HepG2 (cell line): Measurements from ENCODE around the gene NMNAT3. TPM values are rescaled to one million over a fixed set of nuclear protein-coding genes. Genes with fewer than 3 reads are reported as not detected.

Experiments used
- ATAC-seq: fragments of 200-7000 bp; cut with Tn5 transposase; 3 replicates; pipeline ENCODE4 v1.9.1; 2020; ENCODE audit warnings: mild to moderate bottlenecking, moderate library complexity
- BruUV-seq: library from RNA; stranded (reverse); fragments of 400-500 nt; replicated peaks from 2 replicates; lab custom pipeline; 2021; lab: Mats Ljungman, UMichigan
- CTCF ChIA-PET: fragments of 300-600 bp; formaldehyde crosslinking; extraction: SDS; loops from one replicate; lab custom pipeline; 2021; ENCODE audit warnings: low total read pairs, inconsistent platforms, low intra/inter-chr PET ratio; lab: Yijun Ruan, JAX
- POLR2A ChIA-PET: fragments of 350-600 bp; sonication (Branson Sonifier 250); formaldehyde crosslinking; loops from one replicate; lab custom pipeline; 2020; ENCODE audit warnings: antibody characterized with exemption, inconsistent platforms; lab: Yijun Ruan, JAX
- DNase-seq: peaks from one replicate; pipeline ENCODE4 v3.0.0-alpha.2; 2015; ENCODE audit warnings: low spot score
- FAIRE-seq: peaks from 3 replicates; lab custom pipeline; 2011; peaks lifted over from hg19 to GRCh38; lab: Jason Lieb, UNC
- H2AFZ ChIP-seq: one replicate; pipeline ENCODE4 v1.6.1; 2011; ENCODE audit warnings: low read length, inconsistent platforms
- H3K27ac ChIP-seq: fragments of 300-600 bp; 3 replicates; pipeline ENCODE4 v1.8.0; 2011; ENCODE audit warnings: mixed run types, mild to moderate bottlenecking, mixed read lengths, low read length, inconsistent platforms; ENCODE audit not compliant: insufficient read depth; ENCODE audit errors: extremely low read length
- H3K27me3 ChIP-seq, 2 experiments: fragments of 200-600 bp in 1 of 2; 2 replicates in 1 of 2; 3 replicates in 1 of 2; pipeline versions ENCODE4 v1.6.0 to v1.8.0; 2011; ENCODE audit warnings: low read length in 2 of 2, mild to moderate bottlenecking in 2 of 2, moderate library complexity in 2 of 2, inconsistent platforms in 1 of 2; ENCODE audit not compliant: insufficient read depth in 2 of 2, control insufficient read depth in 1 of 2
- H3K36me3 ChIP-seq, 2 experiments: fragments of 200-600 bp in 1 of 2; replicated peaks in 1 of 2; 2 replicates in 1 of 2; 3 replicates in 1 of 2; pipeline versions ENCODE4 v1.5.1 to v1.8.0; 2011; ENCODE audit warnings: low read length in 2 of 2, inconsistent platforms in 1 of 2; ENCODE audit not compliant: insufficient read depth in 2 of 2, control insufficient read depth in 1 of 2
- H3K4me1 ChIP-seq: 2 replicates; pipeline ENCODE4 v1.5.1; 2012; ENCODE audit warnings: low read length, inconsistent platforms; ENCODE audit not compliant: insufficient read depth
- H3K4me2 ChIP-seq: 2 replicates; pipeline ENCODE4 v1.6.0; 2011; ENCODE audit warnings: low read depth, low read length, inconsistent platforms
- H3K4me3 ChIP-seq, 3 experiments: fragments of 200-600 bp in 1 of 3; sonication (generic), shearing (Covaris generic) in 1 of 3; replicated peaks in 1 of 3; 2 replicates each; pipeline ENCODE4 v1.5.1; 2011 to 2016; ENCODE audit warnings: low read length in 3 of 3, inconsistent platforms in 2 of 3, low read depth in 2 of 3, mild to moderate bottlenecking in 2 of 3, control low read depth in 1 of 3, mixed read lengths in 1 of 3; ENCODE audit not compliant: insufficient read depth in 1 of 3
- H3K79me2 ChIP-seq: one replicate; pipeline ENCODE4 v1.6.1; 2011; ENCODE audit warnings: low read length, inconsistent platforms; ENCODE audit not compliant: insufficient read depth
- H3K9ac ChIP-seq: 2 replicates; pipeline ENCODE4 v1.6.0; 2011; ENCODE audit warnings: mild to moderate bottlenecking, low read depth, low read length, inconsistent platforms; ENCODE audit not compliant: insufficient read depth
- H3K9me3 ChIP-seq: 2 replicates; pipeline ENCODE4 v1.5.1; 2012; ENCODE audit warnings: mild to moderate bottlenecking, low read length
- H4K20me1 ChIP-seq: 2 replicates; pipeline ENCODE4 v1.6.0; 2011; ENCODE audit warnings: inconsistent platforms, mild to moderate bottlenecking, low read length, moderate library complexity; ENCODE audit not compliant: insufficient read depth
- ATM ChIP-seq: fragments of 450-650 bp; IDR thresholded peaks from 2 replicates; pipeline ENCODE4 v1.7.1; 2017; ENCODE audit warnings: mild to moderate bottlenecking, borderline replicate concordance
- RXRA ChIP-seq: sonication (generic); formaldehyde crosslinking; IDR thresholded peaks from 2 replicates; pipeline ENCODE4 v1.5.1; 2020; ENCODE audit warnings: missing genetic modification reagents
- SMAD1 ChIP-seq: sonication (generic); formaldehyde crosslinking; IDR thresholded peaks from 2 replicates; pipeline ENCODE4 v1.4.0; 2020; ENCODE audit warnings: missing genetic modification reagents, low read depth, mild to moderate bottlenecking, borderline replicate concordance
- SRSF4 ChIP-seq: fragments of 200-400 bp; formaldehyde crosslinking; IDR thresholded peaks from one replicate; pipeline ENCODE4 v1.6.1; 2018; ENCODE audit warnings: mild to moderate bottlenecking, low read depth, low read length, moderate library complexity; ENCODE audit not compliant: poor library complexity, severe bottlenecking
- ZBTB7A ChIP-seq: sonication (generic); formaldehyde crosslinking; IDR thresholded peaks from 2 replicates; pipeline ENCODE4 v1.8.0; 2022; ENCODE audit warnings: mild to moderate bottlenecking, missing genetic modification reagents
- ZNF20 ChIP-seq: sonication (generic); formaldehyde crosslinking; IDR thresholded peaks from 2 replicates; pipeline ENCODE4 v1.4.0; 2020; ENCODE audit warnings: mild to moderate bottlenecking, moderate library complexity, missing genetic modification reagents
- WGBS: methylation state at CpG from one replicate; pipeline ENCODE4 v1.1.6; 2017; ENCODE audit warnings: low lambda C conversion rate; 5-methylcytosine and 5-hydroxymethylcytosine counted together
- in situ Hi-C: cut with HindIII; loops from 2 replicates; pipeline ENCODE4 v1.10.0; 2017; ENCODE audit warnings: low pct_unique_long_range_greater_than_20kb; ENCODE audit not compliant: extremely low pct_ligation_motif_present
- intact Hi-C: fragments of 100-400 bp; cut with micrococcal nuclease; formaldehyde crosslinking; loops from one replicate; pipeline ENCODE4 v1.10.0; 2022; ENCODE audit not compliant: unreplicated experiment
- polyA plus RNA-seq, 8 experiments: library from polyadenylated mRNA; depleted of rRNA in 3 of 8; stranded (reverse) in 7 of 8; unstranded in 1 of 8; fragments of >200 nt; fragmentation: Illumina TruSeq in 4 of 8; extraction: Trizol in 4 of 8; gene quantifications; 2 replicates each; pipeline versions ENCODE4 v1.2.1 to v1.2.3, GENCODE V29; 2011 to 2016; ENCODE audit warnings: low read depth in 4 of 8, missing spikeins in 1 of 8, mixed read lengths in 1 of 8; ENCODE audit not compliant: insufficient read depth in 1 of 8
- small RNA-seq, 3 experiments: library from RNA; depleted of rRNA; stranded (forward); fragments of <200 nt; gene quantifications; one replicate each; pipeline ENCODE3, GENCODE V24; 2012; ENCODE audit warnings: low read depth in 2 of 3, low replicate concordance in 1 of 3; ENCODE audit not compliant: insufficient read length in 3 of 3, insufficient read depth in 2 of 3
- total RNA-seq, 5 experiments: library from RNA; depleted of rRNA; stranded (reverse); fragments of >200 nt; fragmentation: Illumina TruSeq; extraction: Trizol; gene quantifications; 2 replicates each; pipeline ENCODE4 v1.2.3, GENCODE V29; 2016; ENCODE audit warnings: low read depth in 1 of 5

Gene NMNAT3
- total and polyA plus RNA-seq, 2 of the 13 experiments (the other 11 are each of a cell fraction or from before 2014, with no cell fraction given) = 6.1 to 7.0 TPM

GRCh38 chr3:139514741-139515140 is 163.0 kb downstream of the NMNAT3 start:
- no peak for ATAC-seq
- in situ Hi-C loops (no loop called here), intact Hi-C loops (no loop called here)
- 53% methylated on average over 4 of the region's 4 CpGs for WGBS
- CTCF ChIA-PET = no interaction called here
- no TSS peak for BruUV-seq
- no peak overlapping the region for H3K27ac ChIP-seq
- no peak overlapping the region for H3K4me2 ChIP-seq
- no peaks in the 10 kb centered on the region for H3K9me3 ChIP-seq
- no peak for FAIRE-seq
- no peak overlapping the region for H3K9ac ChIP-seq
- H2AFZ ChIP-seq = no peak overlapping the region
- no peaks in the 10 kb centered on the region for H3K4me1 ChIP-seq
- TF ChIP-seq RXRA (no peak), SMAD1 (CRISPR knock-in tag) (no peak), ATM (no peak), ZNF20 (CRISPR knock-in tag) (no peak), SRSF4 (no peak), ZBTB7A (CRISPR knock-in tag) (no peak)
- DNase-seq = no peak
- H4K20me1 ChIP-seq = no peaks in the 10 kb centered on the region
- H3K36me3 ChIP-seq = no peaks in the 10 kb centered on the region
- POLR2A ChIA-PET = no interaction called here
- no peak overlapping the region for H3K4me3 ChIP-seq
- no peaks in the 10 kb centered on the region for H3K79me2 ChIP-seq
- 0 out of 5 replicates have a peak, but pooled peaks cover 0 to 4% of the 10 kb centered on the region in 2 experiments for H3K27me3 ChIP-seq

Small RNAs within 50 kb of the gene (small RNA-seq; reads per million reads assigned to genes)
- 0 reads per million in 3 experiments for gene RN7SL724P

Other genes starting within 250 kb of the NMNAT3 start
- 2.5 TPM in 2 replicates for gene RBP2, start 201.5 kb downstream of the NMNAT3 start, total RNA-seq (2016; rRNA removed; fragmentation: Illumina TruSeq; extraction: Trizol)
- 0.17 TPM in 1 of 2 replicates, not detected in the other for gene RBP2, start 201.5 kb downstream of the NMNAT3 start, polyA plus RNA-seq (2011; rRNA removed)
- 6.4 and 8.9 TPM in 2 replicates for gene RBP1, start 138.2 kb downstream of the NMNAT3 start, total RNA-seq (2016; rRNA removed; fragmentation: Illumina TruSeq; extraction: Trizol)
- 12.6 and 16.9 TPM in 2 replicates for gene RBP1, start 138.2 kb downstream of the NMNAT3 start, polyA plus RNA-seq (2011; rRNA removed)